HFF-Myc (cell line): ENCODE data around the gene KRT3.

Experiments used
- DNase-seq: peaks from one replicate; pipeline ENCODE4 v3.0.0-alpha.2; 2011; ENCODE audit warnings: low read depth; ENCODE audit errors: extremely low read depth
- H3K4me3 ChIP-seq: replicated peaks from 2 replicates; pipeline ENCODE4 v1.5.1; 2011; ENCODE audit warnings: low read depth, mild to moderate bottlenecking, control low read depth, low read length
- CTCF ChIP-seq: IDR thresholded peaks from 2 replicates; pipeline ENCODE4 v1.5.1; 2012; ENCODE audit warnings: mild to moderate bottlenecking, low read depth, low read length, control low read depth; ENCODE audit errors: missing control alignments

The KRT3 gene

GRCh38 chr12:52832985-52833905 lies 37.3 kb upstream of the KRT3 start:
- H3K4me3 ChIP-seq, result no peak overlapping the region
- DNase-seq, result no peak
- no peak for TF ChIP-seq CTCF

GRCh38 chr12:52832451-52832850 lies 36.5 kb upstream of the KRT3 start:
- no peak for DNase-seq
- no peak overlapping the region for H3K4me3 ChIP-seq
- TF ChIP-seq CTCF, result no peak

- no peak for DNase-seq
- H3K4me3 ChIP-seq, result no peak overlapping the region
- no peak for TF ChIP-seq CTCF
Measured at GRCh38 chr12:52831251-52831650, 35.3 kb upstream of the KRT3 start.

GRCh38 chr12:52829986-52830770 lies 34.3 kb upstream of the KRT3 start:
- DNase-seq, result no peak
- TF ChIP-seq CTCF, result no peak
- H3K4me3 ChIP-seq, result no peak overlapping the region

- H3K4me3 ChIP-seq, result no peak overlapping the region
- no peak for DNase-seq
- no peak for TF ChIP-seq CTCF
Measured at GRCh38 chr12:52828591-52829021, 32.7 kb upstream of the KRT3 start.

GRCh38 chr12:52828156-52828555 lies 32.2 kb upstream of the KRT3 start:
- DNase-seq, result no peak
- no peak overlapping the region for H3K4me3 ChIP-seq
- no peak for TF ChIP-seq CTCF
